Esophagus muscularis mucosa (tissue), 3 donors: Measurements from ENCODE around the gene BAG5.
"Not testable (repeated sequence)": the region's sequence is repeated elsewhere in the genome, so short reads cannot be mapped to it uniquely, and the experiment has no call there.

Experiments used
- CTCF ChIP-seq, 3 experiments: fragments of 200-600 bp in 2 of 3; fragments of 450-650 bp in 1 of 3; sonication (generic) in 2 of 3; IDR thresholded peaks; one replicate each; pipeline ENCODE4 v1.5.1; 2017 to 2019; ENCODE audit warnings: antibody characterized with exemption in 3 of 3, mild to moderate bottlenecking in 2 of 3, moderate library complexity in 1 of 3
- EP300 ChIP-seq: sonication (generic); formaldehyde crosslinking; IDR thresholded peaks from one replicate; pipeline ENCODE4 v1.6.1; 2017; ENCODE audit warnings: antibody characterized with exemption

- TF ChIP-seq CTCF (IDR thresholded peaks at IDR 0.05); EP300: not testable (repeated sequence)
Measured at GRCh38 chr14:103525430-103526246, 36.8 kb downstream of the BAG5 start.
